ENCODE measurements around the gene NTN1. TPM values are rescaled to one million over a fixed set of nuclear protein-coding genes. Genes with fewer than 3 reads are reported as not detected.

The NTN1 gene
- total and polyA plus RNA-seq, 12 donors = 3.0 to 38.7 (median 15.8) TPM

GRCh38 chr17:9079461-9080103 lies 58.3 kb downstream of the NTN1 start:
- Histone ChIP-seq H3K27me3 (no peaks in the 10 kb centered on the region), H3K4me3 (no peak overlapping the region), H3K27ac (no peak overlapping the region), H3K4me1 (peaks cover 0 to 9% (median 0%) of the 10 kb centered on the region in 9 donors), H3K36me3 (no peaks in the 10 kb centered on the region), H3K9me3 (peaks cover 0 to 3% (median 0%) of the 10 kb centered on the region in 11 donors)
- ATAC-seq (no peak), DNase-seq (no peak)
- WGBS, 2 donors = 69 to 70% methylated on average over 4 of the region's 4 CpGs
- intact Hi-C loops (cut with DNase I) = loop anchor here in 1 of 10 donors (10.0 kb wide), 1 partner anchor 55 kb away; no protein-coding TSS in a partner anchor
- TF ChIP-seq CTCF (IDR thresholded peaks at IDR 0.05) = no peak

GRCh38 chr17:9080296-9080914 lies 59.1 kb downstream of the NTN1 start:
- no peak for TF ChIP-seq CTCF (IDR thresholded peaks at IDR 0.05)
- Histone ChIP-seq H3K4me1 (peaks cover 0 to 9% (median 0%) of the 10 kb centered on the region in 9 donors), H3K9me3 (peaks cover 0 to 3% (median 0%) of the 10 kb centered on the region in 11 donors), H3K36me3 (no peaks in the 10 kb centered on the region), H3K27ac (no peak overlapping the region), H3K4me3 (no peak overlapping the region), H3K27me3 (peaks cover 0 to 2% (median 0%) of the 10 kb centered on the region in 7 donors)
- DNase-seq (no peak), ATAC-seq (no peak)
- 85 to 90% methylated on average over 7 of the region's 7 CpGs for WGBS, 2 donors
- intact Hi-C loops (cut with DNase I) = no loop called here

GRCh38 chr17:9080983-9081382 lies 59.7 kb downstream of the NTN1 start:
- Histone ChIP-seq H3K9me3 (peaks cover 0 to 3% (median 0%) of the 10 kb centered on the region in 11 donors), H3K27ac (no peak overlapping the region), H3K4me1 (peaks cover 0 to 9% (median 0%) of the 10 kb centered on the region in 9 donors), H3K27me3 (peaks cover 0 to 7% (median 0%) of the 10 kb centered on the region in 7 donors), H3K36me3 (no peaks in the 10 kb centered on the region), H3K4me3 (no peak overlapping the region)
- DNase-seq (no peak), ATAC-seq (no peak)
- intact Hi-C loops (cut with DNase I) = no loop called here
- no peak for TF ChIP-seq CTCF (IDR thresholded peaks at IDR 0.05)
- WGBS, 2 donors = 40 to 68% methylated on average over 3 of the region's 3 CpGs

- DNase-seq (no peak), ATAC-seq (no peak)
- H3K36me3 ChIP-seq = no peaks in the 10 kb centered on the region
- H3K27me3 ChIP-seq = peaks cover 0 to 24% (median 0%) of the 10 kb centered on the region in 7 donors
- WGBS, 2 donors = 91 to 92% methylated on average over 4 of the region's 4 CpGs
- H3K4me1 ChIP-seq = peaks cover 0 to 4% (median 0%) of the 10 kb centered on the region in 9 donors
- TF ChIP-seq CTCF (IDR thresholded peaks at IDR 0.05) = no peak
- no peaks in the 10 kb centered on the region for H3K9me3 ChIP-seq
- no peak overlapping the region for H3K27ac ChIP-seq
- H3K4me3 ChIP-seq = no peak overlapping the region
- intact Hi-C loops (cut with DNase I) = no loop called here
Observed at GRCh38 chr17:9086577-9086976, 65.3 kb downstream of the NTN1 start.

Data from heart right ventricle (tissue), 16 donors.